HEK293 (cell line): ENCODE results near the gene PAIP1.

ENCODE experiments used
- OSR2 ChIP-seq: fragments of 450-650 bp; formaldehyde crosslinking; IDR thresholded peaks from 2 replicates; pipeline ENCODE4 v1.5.1; 2016; ENCODE audit warnings: missing biosample characterization, missing genetic modification characterization
- REST ChIP-seq: fragments of 450-650 bp; formaldehyde crosslinking; IDR thresholded peaks from 2 replicates; pipeline ENCODE4 v1.5.1; 2016; ENCODE audit warnings: missing biosample characterization, missing genetic modification characterization
- SCRT1 ChIP-seq: fragments of 450-650 bp; formaldehyde crosslinking; IDR thresholded peaks from 2 replicates; pipeline ENCODE4 v1.5.1; 2016; ENCODE audit warnings: missing biosample characterization, missing genetic modification characterization, borderline replicate concordance
- SCRT2 ChIP-seq: fragments of 450-650 bp; formaldehyde crosslinking; IDR thresholded peaks from 2 replicates; pipeline ENCODE4 v1.5.1; 2016; ENCODE audit warnings: missing biosample characterization, missing genetic modification characterization
- SP7 ChIP-seq: fragments of 450-650 bp; formaldehyde crosslinking; IDR thresholded peaks from 2 replicates; pipeline ENCODE4 v1.5.1; 2016; ENCODE audit warnings: missing biosample characterization, missing genetic modification characterization
- TRIM28 ChIP-seq: IDR thresholded peaks from 2 replicates; pipeline ENCODE4 v1.6.1; 2011; ENCODE audit warnings: low read length, control low read depth, borderline replicate concordance
- ZBTB10 ChIP-seq: fragments of 450-650 bp; formaldehyde crosslinking; IDR thresholded peaks from 2 replicates; pipeline ENCODE4 v1.5.1; 2016; ENCODE audit warnings: missing biosample characterization, missing genetic modification characterization
- ZBTB11 ChIP-seq: fragments of 450-650 bp; formaldehyde crosslinking; conservative IDR thresholded peaks from 2 replicates; pipeline ENCODE4 v1.5.1; 2016; ENCODE audit warnings: low read depth, missing biosample characterization, missing genetic modification characterization
- ZBTB21 ChIP-seq: fragments of 450-650 bp; formaldehyde crosslinking; IDR thresholded peaks from 2 replicates; pipeline ENCODE4 v1.5.1; 2017; ENCODE audit warnings: missing biosample characterization, missing genetic modification characterization
- ZBTB8A ChIP-seq: fragments of 450-650 bp; formaldehyde crosslinking; IDR thresholded peaks from 2 replicates; pipeline ENCODE4 v1.5.1; 2016; ENCODE audit warnings: missing biosample characterization, missing genetic modification characterization
- ZEB2 ChIP-seq: fragments of 450-650 bp; formaldehyde crosslinking; IDR thresholded peaks from 2 replicates; pipeline ENCODE4 v1.5.1; 2016; ENCODE audit warnings: missing biosample characterization, missing genetic modification characterization
- ZFP37 ChIP-seq: fragments of 450-650 bp; formaldehyde crosslinking; IDR thresholded peaks from 2 replicates; pipeline ENCODE4 v1.5.1; 2016; ENCODE audit warnings: missing biosample characterization, missing genetic modification characterization
- ZIC2 ChIP-seq: fragments of 450-650 bp; formaldehyde crosslinking; IDR thresholded peaks from 2 replicates; pipeline ENCODE4 v1.5.1; 2016; ENCODE audit warnings: missing biosample characterization, missing genetic modification characterization
- ZNF10 ChIP-seq: fragments of 450-650 bp; formaldehyde crosslinking; IDR thresholded peaks from 2 replicates; pipeline ENCODE4 v1.5.1; 2017; ENCODE audit warnings: missing biosample characterization, missing genetic modification characterization
- ZNF146 ChIP-seq: fragments of 450-650 bp; formaldehyde crosslinking; IDR thresholded peaks from 2 replicates; pipeline ENCODE4 v1.5.1; 2016; ENCODE audit warnings: missing biosample characterization, missing genetic modification characterization
- ZNF157 ChIP-seq: fragments of 450-650 bp; formaldehyde crosslinking; IDR thresholded peaks from 2 replicates; pipeline ENCODE4 v1.5.1; 2016; ENCODE audit warnings: missing biosample characterization, missing genetic modification characterization
- ZNF169 ChIP-seq: fragments of 450-650 bp; formaldehyde crosslinking; IDR thresholded peaks from 2 replicates; pipeline ENCODE4 v1.5.1; 2016; ENCODE audit warnings: missing biosample characterization, missing genetic modification characterization
- ZNF174 ChIP-seq: fragments of 450-650 bp; formaldehyde crosslinking; IDR thresholded peaks from 2 replicates; pipeline ENCODE4 v1.5.0; 2017; ENCODE audit warnings: missing biosample characterization, mild to moderate bottlenecking, missing genetic modification characterization
- ZNF2 ChIP-seq: fragments of 450-650 bp; formaldehyde crosslinking; IDR thresholded peaks from 2 replicates; pipeline ENCODE4 v1.5.1; 2016; ENCODE audit warnings: missing biosample characterization, missing genetic modification characterization
- ZNF239 ChIP-seq: fragments of 450-650 bp; formaldehyde crosslinking; IDR thresholded peaks from 2 replicates; pipeline ENCODE4 v1.5.1; 2016; ENCODE audit warnings: missing biosample characterization, missing genetic modification characterization
- ZNF248 ChIP-seq: fragments of 450-650 bp; formaldehyde crosslinking; IDR thresholded peaks from 2 replicates; pipeline ENCODE4 v1.5.1; 2017; ENCODE audit warnings: missing biosample characterization, missing genetic modification characterization
- ZNF366 ChIP-seq: fragments of 450-650 bp; formaldehyde crosslinking; conservative IDR thresholded peaks from 2 replicates; pipeline ENCODE4 v1.5.1; 2016; ENCODE audit warnings: missing biosample characterization, missing genetic modification characterization
- ZNF585B ChIP-seq: fragments of 450-650 bp; formaldehyde crosslinking; IDR thresholded peaks from 2 replicates; pipeline ENCODE4 v1.5.1; 2016; ENCODE audit warnings: missing biosample characterization, missing genetic modification characterization
- ZNF610 ChIP-seq: fragments of 450-650 bp; formaldehyde crosslinking; IDR thresholded peaks from 2 replicates; pipeline ENCODE4 v1.5.1; 2016; ENCODE audit warnings: missing biosample characterization, missing genetic modification characterization, borderline replicate concordance
- ZNF626 ChIP-seq: fragments of 450-650 bp; sonication (Bioruptor Pico); formaldehyde crosslinking; IDR thresholded peaks from 2 replicates; pipeline ENCODE4 v1.5.1; 2018; ENCODE audit warnings: missing biosample characterization, missing genetic modification characterization, inconsistent platforms
- ZNF660 ChIP-seq: fragments of 450-650 bp; IDR thresholded peaks from 2 replicates; pipeline ENCODE4 v1.5.1; 2018; ENCODE audit warnings: missing biosample characterization, mild to moderate bottlenecking, missing genetic modification characterization
- ZNF747 ChIP-seq: fragments of 450-650 bp; formaldehyde crosslinking; IDR thresholded peaks from 2 replicates; pipeline ENCODE4 v1.5.1; 2016; ENCODE audit warnings: missing biosample characterization, missing genetic modification characterization
- ZNF76 ChIP-seq: fragments of 450-650 bp; formaldehyde crosslinking; IDR thresholded peaks from 2 replicates; pipeline ENCODE4; 2016; ENCODE audit warnings: low read depth, missing biosample characterization, missing genetic modification characterization, borderline replicate concordance
- ZSCAN18 ChIP-seq: fragments of 450-650 bp; formaldehyde crosslinking; IDR thresholded peaks from 2 replicates; pipeline ENCODE4 v1.5.1; 2016; ENCODE audit warnings: missing biosample characterization, missing genetic modification characterization
- ZXDB ChIP-seq: fragments of 450-650 bp; formaldehyde crosslinking; IDR thresholded peaks from 2 replicates; pipeline ENCODE4 v1.5.1; 2016; ENCODE audit warnings: missing biosample characterization, missing genetic modification characterization

PAIP1 gene

GRCh38 chr5:43514816-43515677 is 41.8 kb downstream of the PAIP1 start, which contains the start of gene C5orf34 (continued):
- TF ChIP-seq ZNF2 (0 out of 2 replicates have a peak, but pooled peaks have one; percentile 32), TRIM28 (peak; percentile 61; the same call in 1 of the 2 replicates), ZBTB21 (no peak), ZNF248 (tag by site-specific recombination) (no peak), ZNF169 (no peak), ZNF610 (0 out of 2 replicates have a peak, but pooled peaks have one; percentile 65), ZNF239 (tag by site-specific recombination) (no peak), SCRT1 (no peak; the same call in 1 of the 2 replicates), ZNF660 (tag by site-specific recombination) (peak; percentile 36; the same call in 1 of the 2 replicates), ZBTB11 (tag by site-specific recombination) (peak; percentile 91), ZXDB (tag by site-specific recombination) (peak; percentile 94), REST (no peak), ZNF747 (tag by site-specific recombination) (no peak), ZNF585B (tag by site-specific recombination) (no peak), ZFP37 (tag by site-specific recombination) (peak; percentile 88), ZNF157 (no peak), ZNF146 (no peak), OSR2 (peak; percentile 48; the same call in 1 of the 2 replicates), ZNF76 (no peak), SP7 (tag by site-specific recombination) (peak; percentile 63), ZBTB10 (tag by site-specific recombination) (no peak), ZIC2 (tag by site-specific recombination) (peak; percentile 53; the same call in 1 of the 2 replicates), ZNF174 (tag by site-specific recombination) (no peak), SCRT2 (tag by site-specific recombination) (peak; percentile 79), ZEB2 (no peak; the same call in 1 of the 2 replicates), ZNF10 (no peak), ZNF366 (tag by site-specific recombination) (no peak), ZNF626 (tag by site-specific recombination) (no peak), ZSCAN18 (no peak), ZBTB8A (no peak)
